Measurements from ENCODE around the gene HMCN2. TPM values are rescaled to one million over a fixed set of nuclear protein-coding genes. Genes with fewer than 3 reads are reported as not detected.

The HMCN2 gene
- total RNA-seq, 1 experiment from 2014 or later, result not detected

GRCh38 chr9:130235558-130236435 lies 29.8 kb upstream of the HMCN2 start:
- Mint-ChIP-seq H3K4me3 (ENCODE audit: unreplicated experiment) (no peak overlapping the region), H3K4me1 (ENCODE audit: insufficient read depth, unreplicated experiment) (peaks cover 3% of the 10 kb centered on the region), H3K27me3 (ENCODE audit: insufficient read depth, unreplicated experiment) (no peaks in the 10 kb centered on the region), H3K27ac (ENCODE audit: low read depth, unreplicated experiment) (no peak overlapping the region), H3K9me3 (ENCODE audit: unreplicated experiment) (no peaks in the 10 kb centered on the region), H3K36me3 (ENCODE audit: insufficient read depth, unreplicated experiment) (no peaks in the 10 kb centered on the region)
- ChIA-PET POLR2A (interaction anchor here (0.7 to 1.0 kb wide), 2 partner anchors 12 to 129 kb away, joined by 3 to 5 read pairs; no protein-coding TSS in a partner anchor), CTCF (interaction anchor here (0.6 to 2.2 kb wide), 13 partner anchors 9 to 1440 kb away, joined by 3 to 19 read pairs (median 4); no protein-coding TSS in a partner anchor)
- intact Hi-C loops (cut with micrococcal nuclease), result loop anchor here (1.0 to 5.0 kb wide), 2 partner anchors 128 to 348 kb away; no protein-coding TSS in a partner anchor
- peak; percentile 49 for DNase-seq (ENCODE audit: unreplicated experiment)
- BruUV-seq (replicated peaks), result no TSS peak
- peak; percentile 98 for TF ChIP-seq CTCF (IDR thresholded peaks at IDR 0.05; ENCODE audit: unreplicated experiment)

- intact Hi-C loops (cut with micrococcal nuclease), result loop anchor here (1.0 to 5.0 kb wide), 2 partner anchors 129 to 349 kb away; no protein-coding TSS in a partner anchor
These were observed 29.0 kb upstream of the HMCN2 start for GRCh38 chr9:130236436-130236985.

GRCh38 chr9:130237076-130237475 lies 28.5 kb upstream of the HMCN2 start:
- TF ChIP-seq CTCF (IDR thresholded peaks at IDR 0.05; ENCODE audit: unreplicated experiment), result no peak
- no TSS peak for BruUV-seq (replicated peaks)
- intact Hi-C loops (cut with micrococcal nuclease), result loop anchor here (5.0 kb wide), 1 partner anchor 350 kb away; no protein-coding TSS in a partner anchor
- Mint-ChIP-seq H3K4me1 (ENCODE audit: insufficient read depth, unreplicated experiment) (peaks cover 5% of the 10 kb centered on the region), H3K27ac (ENCODE audit: low read depth, unreplicated experiment) (no peak overlapping the region), H3K9me3 (ENCODE audit: unreplicated experiment) (no peaks in the 10 kb centered on the region), H3K4me3 (ENCODE audit: unreplicated experiment) (no peak overlapping the region), H3K27me3 (ENCODE audit: insufficient read depth, unreplicated experiment) (no peaks in the 10 kb centered on the region), H3K36me3 (ENCODE audit: insufficient read depth, unreplicated experiment) (no peaks in the 10 kb centered on the region)
- POLR2A ChIA-PET, result no interaction called here
- CTCF ChIA-PET, result interaction anchor here (0.6 to 2.2 kb wide), 14 partner anchors 10 to 1104 kb away, joined by 3 to 19 read pairs (median 4); no protein-coding TSS in a partner anchor
- no peak for DNase-seq (ENCODE audit: unreplicated experiment)

More at GRCh38 chr9:130236436-130236985, 29.0 kb upstream of the HMCN2 start:
- ChIA-PET POLR2A (interaction anchor here (0.7 to 1.0 kb wide), 2 partner anchors 11 to 129 kb away, joined by 3 to 5 read pairs; no protein-coding TSS in a partner anchor), CTCF (interaction anchor here (0.6 to 2.2 kb wide), 17 partner anchors 9 to 1103 kb away, joined by 3 to 19 read pairs (median 4); no protein-coding TSS in a partner anchor)
- H3K9me3 Mint-ChIP-seq (ENCODE audit: unreplicated experiment), result no peaks in the 10 kb centered on the region
- H3K4me3 Mint-ChIP-seq (ENCODE audit: unreplicated experiment), result no peak overlapping the region
- no peaks in the 10 kb centered on the region for H3K36me3 Mint-ChIP-seq (ENCODE audit: insufficient read depth, unreplicated experiment)
- H3K4me1 Mint-ChIP-seq (ENCODE audit: insufficient read depth, unreplicated experiment), result peaks cover 5% of the 10 kb centered on the region
- no peak for TF ChIP-seq CTCF (IDR thresholded peaks at IDR 0.05; ENCODE audit: unreplicated experiment)
- DNase-seq (ENCODE audit: unreplicated experiment), result no peak
- no peak overlapping the region for H3K27ac Mint-ChIP-seq (ENCODE audit: low read depth, unreplicated experiment)
- BruUV-seq (replicated peaks), result no TSS peak
- no peaks in the 10 kb centered on the region for H3K27me3 Mint-ChIP-seq (ENCODE audit: insufficient read depth, unreplicated experiment)
